Hepatocyte (in vitro differentiated cells): Measurements from ENCODE around the gene PXDN. TPM values are rescaled to one million over a fixed set of nuclear protein-coding genes. Genes with fewer than 3 reads are reported as not detected.

Experiments
- DNase-seq: peaks from one replicate; pipeline ENCODE4 v3.0.0-alpha.2; 2016; ENCODE audit warnings: low spot score
- H2AFZ ChIP-seq: fragments of 200-600 bp; sonication (generic); 2 replicates; pipeline ENCODE4 v1.6.0; 2016; ENCODE audit warnings: antibody characterized with exemption, mild to moderate bottlenecking
- H3K27ac ChIP-seq: fragments of 200-600 bp; sonication (generic); 2 replicates; pipeline ENCODE4 v1.5.1; 2016; ENCODE audit warnings: mild to moderate bottlenecking
- H3K27me3 ChIP-seq: fragments of 200-600 bp; sonication (generic); 2 replicates; pipeline ENCODE4 v1.6.1; 2016
- H3K36me3 ChIP-seq: fragments of 200-600 bp; sonication (generic); replicated peaks from 2 replicates; pipeline ENCODE4 v1.5.1; 2016; ENCODE audit warnings: low read depth; ENCODE audit not compliant: insufficient read depth
- H3K4me1 ChIP-seq: fragments of 200-600 bp; sonication (generic); 2 replicates; pipeline ENCODE4 v1.5.1; 2016; ENCODE audit warnings: mild to moderate bottlenecking, moderate library complexity; ENCODE audit not compliant: insufficient read depth
- H3K4me2 ChIP-seq: fragments of 200-600 bp; sonication (generic); 2 replicates; pipeline ENCODE4 v1.6.0; 2016
- H3K4me3 ChIP-seq: fragments of 200-600 bp; sonication (generic); 2 replicates; pipeline ENCODE4 v1.5.1; 2016; ENCODE audit warnings: mild to moderate bottlenecking
- H3K79me2 ChIP-seq: fragments of 200-600 bp; sonication (generic); 2 replicates; pipeline ENCODE4 v1.6.0; 2017; ENCODE audit warnings: mild to moderate bottlenecking
- H3K9me2 ChIP-seq: fragments of 200-600 bp; sonication (generic); replicated peaks from 2 replicates; pipeline ENCODE4 v1.6.0; 2017; ENCODE audit warnings: mild to moderate bottlenecking; ENCODE audit not compliant: insufficient read depth
- H3K9me3 ChIP-seq: fragments of 200-600 bp; sonication (generic); 2 replicates; pipeline ENCODE4 v1.5.1; 2016; ENCODE audit warnings: low read depth, mild to moderate bottlenecking
- H4K20me1 ChIP-seq: fragments of 200-600 bp; sonication (generic); 2 replicates; pipeline ENCODE4 v1.6.0; 2016; ENCODE audit warnings: mild to moderate bottlenecking; ENCODE audit not compliant: insufficient read depth, poor library complexity, severe bottlenecking
- CTCF ChIP-seq: fragments of 200-600 bp; sonication (generic); IDR thresholded peaks from 2 replicates; pipeline ENCODE4 v1.5.1; 2016; ENCODE audit warnings: antibody characterized with exemption, mild to moderate bottlenecking; ENCODE audit not compliant: poor library complexity
- EZH2 ChIP-seq: fragments of 200-600 bp; sonication (generic); IDR thresholded peaks from 2 replicates; pipeline ENCODE4 v1.6.1; 2016; ENCODE audit warnings: antibody characterized with exemption, mild to moderate bottlenecking, borderline replicate concordance
- EZH2phosphoT487 ChIP-seq: fragments of 200-600 bp; sonication (generic); IDR thresholded peaks from one replicate; pipeline ENCODE4 v1.6.1; 2018; ENCODE audit warnings: antibody characterized with exemption, mild to moderate bottlenecking, low read depth, moderate library complexity; ENCODE audit not compliant: unreplicated experiment, severe bottlenecking
- WGBS: methylation state at CpG from one replicate; pipeline ENCODE4 v1.1.6; 2016; ENCODE audit warnings: low lambda C conversion rate; ENCODE audit errors: missing lambda C conversion rate; 5-methylcytosine and 5-hydroxymethylcytosine counted together
- polyA plus RNA-seq: library from polyadenylated mRNA; unstranded; fragments of >200 nt; fragmentation: Nextera tagmentation; extraction: Ambion mirVana; gene quantifications from 2 replicates; pipeline ENCODE4 v1.2.1, GENCODE V29; 2016
- total RNA-seq: library from RNA; depleted of rRNA; stranded (reverse); fragments of >200 nt; gene quantifications from 2 replicates; pipeline ENCODE4 v1.2.3, GENCODE V29; 2014

PXDN gene
- total and polyA plus RNA-seq, 2 experiments from 2014 or later: 107 to 118 TPM

GRCh38 chr2:1755436-1756191 is 11.3 kb upstream of the PXDN start:
- Histone ChIP-seq H3K4me3 (no peak overlapping the region), H3K79me2 (no peaks in the 10 kb centered on the region), H2AFZ (no peak overlapping the region), H3K4me2 (no peak overlapping the region), H3K36me3 (no peaks in the 10 kb centered on the region), H3K27ac (no peak overlapping the region), H3K9me2 (no peaks in the 10 kb centered on the region), H4K20me1 (no peaks in the 10 kb centered on the region), H3K4me1 (peaks cover 4% of the 10 kb centered on the region), H3K9me3 (no peaks in the 10 kb centered on the region), H3K27me3 (no peaks in the 10 kb centered on the region)
- DNase-seq: no peak
- TF ChIP-seq EZH2phosphoT487 (no peak), EZH2 (no peak), CTCF (no peak)
- 86% methylated on average over 18 of the region's 18 CpGs for WGBS

- Histone ChIP-seq H3K79me2 (no peaks in the 10 kb centered on the region), H2AFZ (no peak overlapping the region), H3K27me3 (no peaks in the 10 kb centered on the region), H3K4me3 (no peak overlapping the region), H3K36me3 (no peaks in the 10 kb centered on the region), H3K4me1 (peaks cover 4% of the 10 kb centered on the region), H3K4me2 (no peak overlapping the region), H4K20me1 (no peaks in the 10 kb centered on the region), H3K9me3 (no peaks in the 10 kb centered on the region), H3K27ac (no peak overlapping the region), H3K9me2 (no peaks in the 10 kb centered on the region)
- TF ChIP-seq EZH2phosphoT487: no peak
- TF ChIP-seq CTCF: no peak
- TF ChIP-seq EZH2: no peak
- DNase-seq: no peak
- WGBS: 97% methylated on average over 16 of the region's 16 CpGs
Observed at GRCh38 chr2:1754461-1755170, 10.3 kb upstream of the PXDN start.

GRCh38 chr2:1754046-1754445 is 9.7 kb upstream of the PXDN start:
- H3K4me3 ChIP-seq: no peak overlapping the region
- H3K27ac ChIP-seq: no peak overlapping the region
- H3K36me3 ChIP-seq: no peaks in the 10 kb centered on the region
- no peak for DNase-seq
- H3K9me3 ChIP-seq: no peaks in the 10 kb centered on the region
- no peaks in the 10 kb centered on the region for H4K20me1 ChIP-seq
- no peaks in the 10 kb centered on the region for H3K79me2 ChIP-seq
- H3K4me1 ChIP-seq: peaks cover 4% of the 10 kb centered on the region
- no peak overlapping the region for H3K4me2 ChIP-seq
- H2AFZ ChIP-seq: no peak overlapping the region
- no peaks in the 10 kb centered on the region for H3K9me2 ChIP-seq
- TF ChIP-seq CTCF (no peak), EZH2phosphoT487 (no peak), EZH2 (no peak)
- 97% methylated on average over 10 of the region's 12 CpGs for WGBS
- H3K27me3 ChIP-seq: no peaks in the 10 kb centered on the region
